SH-SY5Y (cell line): ENCODE results near the gene HEXA.

Source experiments
- GATA2 ChIP-seq: IDR thresholded peaks from 2 replicates; pipeline ENCODE4 v1.6.1; 2011; ENCODE audit warnings: mild to moderate bottlenecking, low read depth, low read length
- GATA3 ChIP-seq: IDR thresholded peaks from 2 replicates; pipeline ENCODE4 v1.6.1; 2011; ENCODE audit warnings: low read depth, mild to moderate bottlenecking, low read length, moderate library complexity

DNA sequence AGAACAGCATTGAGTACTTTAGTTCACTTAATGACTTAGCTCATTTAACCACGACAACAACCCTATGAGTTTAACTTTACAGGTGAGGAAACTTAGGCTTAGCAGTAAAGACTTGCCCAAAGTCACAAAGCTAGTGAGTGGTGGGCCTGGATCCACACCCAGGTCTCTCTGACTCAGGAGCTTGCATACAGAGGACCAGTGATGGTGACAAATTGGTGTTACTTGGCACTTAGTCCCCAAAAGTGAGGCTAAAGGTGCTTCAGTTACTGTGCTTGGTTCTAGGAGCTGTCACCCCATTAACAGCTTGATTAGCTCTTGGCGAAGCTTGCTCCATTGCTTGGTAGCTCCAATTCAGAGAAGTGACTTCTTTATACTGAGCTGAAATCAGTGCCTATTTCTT, 61.9 kb downstream of the HEXA start:
- TF ChIP-seq GATA2 (no peak), GATA3 (no peak)
